Gastrocnemius medialis (tissue), 4 donors: ENCODE measurements around the gene NUTM1.
"Not testable (repeated sequence)": the region's sequence is repeated elsewhere in the genome, so short reads cannot be mapped to it uniquely, and the experiment has no call there.

Experiments used
- CTCF ChIP-seq, 5 experiments: fragments of 450-650 bp in 3 of 5; fragments of 200-600 bp in 2 of 5; sonication (generic) in 2 of 5; IDR thresholded peaks in 4 of 5; conservative IDR thresholded peaks in 1 of 5; 1 replicate in 4 of 5; 2 replicates in 1 of 5; pipeline ENCODE4 v1.5.1; 2016 to 2019; ENCODE audit warnings: antibody characterized with exemption in 5 of 5, mild to moderate bottlenecking in 3 of 5, moderate library complexity in 3 of 5
- POLR2A ChIP-seq, 2 donors: fragments of 450-650 bp; IDR thresholded peaks; one replicate each; pipeline ENCODE4 v1.6.1; 2017; ENCODE audit warnings: antibody characterized with exemption in 2 of 2, mild to moderate bottlenecking in 2 of 2, moderate library complexity in 2 of 2

- not testable (repeated sequence) for TF ChIP-seq CTCF (IDR thresholded peaks at IDR 0.05 in 4 of 5, conservative IDR thresholded peaks at IDR 0.05 in 1 of 5); POLR2A (IDR thresholded peaks at IDR 0.05)
Observed at GRCh38 chr15:34397637-34398259, 54.6 kb downstream of the NUTM1 start.
